Rectal smooth muscle tissue (tissue), 1 donor: Measurements from ENCODE around the gene JPT2.

Experiments used
- H3K27ac ChIP-seq: one replicate; pipeline ENCODE4 v1.7.0; 2013; ENCODE audit warnings: low read depth, low read length, inconsistent platforms
- H3K27me3 ChIP-seq: one replicate; pipeline ENCODE4 v1.7.0; 2013; ENCODE audit warnings: low read length; ENCODE audit not compliant: control insufficient read depth, insufficient read depth
- H3K36me3 ChIP-seq: one replicate; pipeline ENCODE4 v1.7.0; 2013; ENCODE audit warnings: low read length; ENCODE audit not compliant: control insufficient read depth, insufficient read depth
- H3K4me1 ChIP-seq: one replicate; pipeline ENCODE4 v1.7.0; 2013; ENCODE audit warnings: low read length; ENCODE audit not compliant: control insufficient read depth, insufficient read depth
- H3K4me3 ChIP-seq: one replicate; pipeline ENCODE4 v1.7.0; 2013; ENCODE audit warnings: low read length
- H3K9ac ChIP-seq: one replicate; pipeline ENCODE4 v1.7.0; 2013; ENCODE audit warnings: low read length

Gene JPT2

GRCh38 chr16:1669698-1670097 lies 8.4 kb upstream of the JPT2 start:
- H3K36me3 ChIP-seq, result peaks cover 59% of the 10 kb centered on the region
- no peak overlapping the region for H3K4me3 ChIP-seq
- H3K27ac ChIP-seq, result no peak overlapping the region

GRCh38 chr16:1670371-1670770 lies 7.7 kb upstream of the JPT2 start:
- Histone ChIP-seq H3K9ac (no peak overlapping the region), H3K36me3 (peaks cover 59% of the 10 kb centered on the region), H3K4me3 (no peak overlapping the region), H3K4me1 (no peaks in the 10 kb centered on the region), H3K27ac (no peak overlapping the region), H3K27me3 (no peaks in the 10 kb centered on the region)

More at GRCh38 chr16:1669698-1670097, 8.4 kb upstream of the JPT2 start:
- Histone ChIP-seq H3K4me1 (no peaks in the 10 kb centered on the region), H3K9ac (no peak overlapping the region), H3K27me3 (no peaks in the 10 kb centered on the region)

- no peaks in the 10 kb centered on the region for H3K4me1 ChIP-seq
These were observed 7.2 kb upstream of the JPT2 start for GRCh38 chr16:1670866-1671265.

GRCh38 chr16:1673424-1674151 lies 4.5 kb upstream of the JPT2 start:
- Histone ChIP-seq H3K27ac (no peak overlapping the region), H3K4me3 (no peak overlapping the region), H3K36me3 (peaks cover 45% of the 10 kb centered on the region), H3K4me1 (no peaks in the 10 kb centered on the region), H3K9ac (no peak overlapping the region), H3K27me3 (no peaks in the 10 kb centered on the region)

More at GRCh38 chr16:1670866-1671265, 7.2 kb upstream of the JPT2 start:
- Histone ChIP-seq H3K36me3 (peaks cover 59% of the 10 kb centered on the region), H3K27me3 (no peaks in the 10 kb centered on the region), H3K9ac (no peak overlapping the region), H3K4me3 (no peak overlapping the region), H3K27ac (no peak overlapping the region)

- Histone ChIP-seq H3K4me1 (peaks cover 3% of the 10 kb centered on the region), H3K4me3 (no peak overlapping the region), H3K9ac (no peak overlapping the region), H3K36me3 (peaks cover 38% of the 10 kb centered on the region), H3K27me3 (no peaks in the 10 kb centered on the region), H3K27ac (no peak overlapping the region)
These were observed 3.8 kb upstream of the JPT2 start for GRCh38 chr16:1674306-1674705.

- Histone ChIP-seq H3K4me3 (no peak overlapping the region), H3K27ac (no peak overlapping the region), H3K4me1 (peaks cover 3% of the 10 kb centered on the region), H3K36me3 (peaks cover 34% of the 10 kb centered on the region), H3K9ac (no peak overlapping the region), H3K27me3 (no peaks in the 10 kb centered on the region)
These were observed 3.1 kb upstream of the JPT2 start for GRCh38 chr16:1674751-1675664.

- peaks cover 3% of the 10 kb centered on the region for H3K4me1 ChIP-seq
- no peak overlapping the region for H3K27ac ChIP-seq
- H3K9ac ChIP-seq, result no peak overlapping the region
- H3K27me3 ChIP-seq, result no peaks in the 10 kb centered on the region
- H3K4me3 ChIP-seq, result no peak overlapping the region
- peaks cover 24% of the 10 kb centered on the region for H3K36me3 ChIP-seq
These were observed 1.4 kb upstream of the JPT2 start for GRCh38 chr16:1676661-1677060.

- Histone ChIP-seq H3K4me3 (no peak overlapping the region), H3K27ac (no peak overlapping the region), H3K36me3 (peaks cover 23% of the 10 kb centered on the region)
These were observed 740 bp upstream of the JPT2 start for GRCh38 chr16:1677339-1677738.

GRCh38 chr16:1678500-1679098 lies 520 bp downstream of the JPT2 start:
- Histone ChIP-seq H3K27me3 (no peaks in the 10 kb centered on the region), H3K4me3 (peak overlapping the region; percentile 76), H3K4me1 (peaks cover 3% of the 10 kb centered on the region), H3K36me3 (peaks cover 18% of the 10 kb centered on the region), H3K9ac (no peak overlapping the region), H3K27ac (no peak overlapping the region)

More at GRCh38 chr16:1677339-1677738, 740 bp upstream of the JPT2 start:
- no peak overlapping the region for H3K9ac ChIP-seq
- H3K27me3 ChIP-seq, result no peaks in the 10 kb centered on the region
- peaks cover 3% of the 10 kb centered on the region for H3K4me1 ChIP-seq

GRCh38 chr16:1680361-1680760 lies 2.3 kb downstream of the JPT2 start:
- peaks cover 6% of the 10 kb centered on the region for H3K36me3 ChIP-seq
- no peak overlapping the region for H3K27ac ChIP-seq
- no peak overlapping the region for H3K9ac ChIP-seq
- H3K27me3 ChIP-seq, result no peaks in the 10 kb centered on the region
- peaks cover 3% of the 10 kb centered on the region for H3K4me1 ChIP-seq
- no peak overlapping the region for H3K4me3 ChIP-seq

- no peak overlapping the region for H3K9ac ChIP-seq
- no peak overlapping the region for H3K4me3 ChIP-seq
- no peaks in the 10 kb centered on the region for H3K27me3 ChIP-seq
- H3K36me3 ChIP-seq, result no peaks in the 10 kb centered on the region
- H3K27ac ChIP-seq, result no peak overlapping the region
- H3K4me1 ChIP-seq, result peaks cover 3% of the 10 kb centered on the region
These were observed 3.0 kb downstream of the JPT2 start for GRCh38 chr16:1681032-1681431.
